M059J (cell line): ENCODE results near the gene CD8B2. TPM values are rescaled to one million over a fixed set of nuclear protein-coding genes. Genes with fewer than 3 reads are reported as not detected.
"Not testable (repeated sequence)": the region's sequence is repeated elsewhere in the genome, so short reads cannot be mapped to it uniquely, and the experiment has no call there.

ENCODE experiments used
- DNase-seq: peaks from one replicate; pipeline ENCODE4 v3.0.0-alpha.2; 2012; ENCODE audit warnings: low read depth
- total RNA-seq: library from RNA; depleted of rRNA; stranded (reverse); fragments of >200 nt; shearing (Covaris generic); gene quantifications from 2 replicates; pipeline ENCODE4 v1.2.3, GENCODE V29; 2014; rRNA removed

CD8B2 gene
- total RNA-seq: 0.10 TPM in 1 of 2 replicates, not detected in the other

- not testable (repeated sequence) for DNase-seq
These were observed at the start of gene CD8B2 for GRCh38 chr2:106486551-106487385. Gene CD8B2, plus strand, starts transcription at chr2:106487364. Its CDS starts 63 bp downstream, at chr2:106487427.

GRCh38 chr2:106461882-106462281 lies 25.3 kb upstream of the CD8B2 start:
- DNase-seq: not testable (repeated sequence)

- not testable (repeated sequence) for DNase-seq
These were observed 19.6 kb upstream of the CD8B2 start for GRCh38 chr2:106467516-106467915.

GRCh38 chr2:106468107-106468506 lies 19.1 kb upstream of the CD8B2 start, which contains the start of gene RGPD3:
Gene RGPD3, minus strand, starts transcription at chr2:106468413. Its CDS starts 125 bp downstream, at chr2:106468288.
- not testable (repeated sequence) for DNase-seq

GRCh38 chr2:106470658-106471057 lies 16.5 kb upstream of the CD8B2 start:
- DNase-seq: not testable (repeated sequence)

GRCh38 chr2:106477647-106478046 lies 9.5 kb upstream of the CD8B2 start:
- DNase-seq: not testable (repeated sequence)

- DNase-seq: not testable (repeated sequence)
These were observed 7.6 kb upstream of the CD8B2 start for GRCh38 chr2:106479563-106479962.

- not testable (repeated sequence) for DNase-seq
These were observed 425 bp downstream of the CD8B2 start for GRCh38 chr2:106487386-106488191.

GRCh38 chr2:106489701-106490100 lies 2.5 kb downstream of the CD8B2 start:
- DNase-seq: not testable (repeated sequence)

GRCh38 chr2:106492399-106492798 lies 5.2 kb downstream of the CD8B2 start:
- not testable (repeated sequence) for DNase-seq

GRCh38 chr2:106492913-106493312 lies 5.7 kb downstream of the CD8B2 start:
- DNase-seq: peak; percentile 14

- DNase-seq: not testable (repeated sequence)
These were observed 11.4 kb downstream of the CD8B2 start for GRCh38 chr2:106498549-106498948.

GRCh38 chr2:106500350-106500749 lies 13.2 kb downstream of the CD8B2 start:
- not testable (repeated sequence) for DNase-seq

- not testable (repeated sequence) for DNase-seq
These were observed 15.2 kb downstream of the CD8B2 start for GRCh38 chr2:106502351-106502750.

- not testable (repeated sequence) for DNase-seq
These were observed 17.0 kb downstream of the CD8B2 start for GRCh38 chr2:106504192-106504591.

GRCh38 chr2:106504787-106505186 lies 17.6 kb downstream of the CD8B2 start:
- not testable (repeated sequence) for DNase-seq

- not testable (repeated sequence) for DNase-seq
These were observed 19.0 kb downstream of the CD8B2 start for GRCh38 chr2:106506002-106506687.

GRCh38 chr2:106508660-106509373 lies 21.7 kb downstream of the CD8B2 start:
- not testable (repeated sequence) for DNase-seq

GRCh38 chr2:106509374-106509770 lies 22.2 kb downstream of the CD8B2 start:
- DNase-seq: not testable (repeated sequence)

- not testable (repeated sequence) for DNase-seq
These were observed 23.6 kb downstream of the CD8B2 start for GRCh38 chr2:106510791-106511190.

- peak; percentile 77 for DNase-seq
These were observed 24.3 kb downstream of the CD8B2 start for GRCh38 chr2:106511476-106511901.
